Neural cell (in vitro differentiated cells): ENCODE results near the gene NLRP12. TPM values are rescaled to one million over a fixed set of nuclear protein-coding genes. Genes with fewer than 3 reads are reported as not detected.
"Not testable (repeated sequence)": the region's sequence is repeated elsewhere in the genome, so short reads cannot be mapped to it uniquely, and the experiment has no call there.

Experiments
- H2AFZ ChIP-seq: fragments of 200-600, 300-800 bp; sonication (generic), shearing (Covaris generic); 2 replicates; pipeline ENCODE4 v1.6.0; 2014; ENCODE audit warnings: low read depth, mild to moderate bottlenecking, antibody characterized with exemption, low read length, moderate library complexity
- H3F3A ChIP-seq: fragments of 200-600 bp; shearing (Covaris generic); 2 replicates; pipeline ENCODE4 v1.6.1; 2016; ENCODE audit warnings: mild to moderate bottlenecking, moderate library complexity, mixed read lengths, antibody characterized with exemption, low read length; ENCODE audit not compliant: insufficient read depth, poor library complexity, severe bottlenecking
- H3K27ac ChIP-seq: fragments of 200-600, 300-800 bp; sonication (generic), shearing (Covaris generic); 2 replicates; pipeline ENCODE4 v1.5.1; 2014; ENCODE audit warnings: mild to moderate bottlenecking, low read length, moderate library complexity
- H3K27me3 ChIP-seq: fragments of 300-800, 200-600 bp; sonication (generic), shearing (Covaris generic); 2 replicates; pipeline ENCODE4 v1.6.0; 2014; ENCODE audit warnings: mild to moderate bottlenecking, low read depth, low read length, moderate library complexity; ENCODE audit not compliant: insufficient read depth
- H3K36me3 ChIP-seq: fragments of 300-800, 200-600 bp; sonication (generic), shearing (Covaris generic); 2 replicates; pipeline ENCODE4 v1.5.1; 2014; ENCODE audit warnings: mild to moderate bottlenecking, antibody characterized with exemption, low read length, moderate library complexity; ENCODE audit not compliant: insufficient read depth
- H3K4me2 ChIP-seq: fragments of 300-800, 200-600 bp; sonication (generic), shearing (Covaris generic); 2 replicates; pipeline ENCODE4 v1.6.0; 2014; ENCODE audit warnings: mild to moderate bottlenecking, low read length
- H3K4me3 ChIP-seq: fragments of 300-800, 200-600 bp; sonication (generic), shearing (Covaris generic); 2 replicates; pipeline ENCODE4 v1.5.1; 2014; ENCODE audit warnings: mild to moderate bottlenecking, low read length, moderate library complexity
- H3K79me2 ChIP-seq: fragments of 200-600 bp; shearing (Covaris generic); replicated peaks from 2 replicates; pipeline ENCODE4 v1.6.0; 2014; ENCODE audit warnings: mild to moderate bottlenecking, low read length, moderate library complexity; ENCODE audit not compliant: insufficient read depth
- H3K9ac ChIP-seq: fragments of 300-800, 200-600 bp; sonication (generic), shearing (Covaris generic); 2 replicates; pipeline ENCODE4 v1.6.1; 2016; ENCODE audit warnings: mild to moderate bottlenecking, low read length, mixed read lengths
- H3K9me2 ChIP-seq: fragments of 200-600 bp; shearing (Covaris generic); 2 replicates; pipeline ENCODE4 v1.6.1; 2016; ENCODE audit warnings: mild to moderate bottlenecking, low read length, mixed read lengths; ENCODE audit not compliant: insufficient read depth
- H3K9me3 ChIP-seq: fragments of 200-600, 300-800 bp; sonication (generic), shearing (Covaris generic); 2 replicates; pipeline ENCODE4 v1.6.1; 2016; ENCODE audit warnings: mild to moderate bottlenecking, mixed run types, low read length, moderate library complexity, mixed read lengths
- H4K20me1 ChIP-seq: fragments of 200-600 bp; shearing (Covaris generic); 2 replicates; pipeline ENCODE4 v1.6.1; 2016; ENCODE audit warnings: mild to moderate bottlenecking, mixed run types; ENCODE audit not compliant: insufficient read depth
- EP300 ChIP-seq: fragments of 450-650 bp; conservative IDR thresholded peaks from 2 replicates; pipeline ENCODE4 v1.6.1; 2014; ENCODE audit warnings: antibody characterized with exemption, mild to moderate bottlenecking, moderate library complexity; ENCODE audit not compliant: poor library complexity, severe bottlenecking
- EZH2 ChIP-seq: fragments of 200-600, 300-800 bp; shearing (Covaris generic), sonication (generic); IDR thresholded peaks from 2 replicates; pipeline ENCODE4 v1.6.1; 2014; ENCODE audit warnings: antibody characterized with exemption, low read length, borderline replicate concordance, mild to moderate bottlenecking; ENCODE audit not compliant: insufficient read depth, poor library complexity, severe bottlenecking
- MXI1 ChIP-seq: fragments of 450-650 bp; conservative IDR thresholded peaks from 2 replicates; pipeline ENCODE4 v1.6.1; 2014; ENCODE audit warnings: antibody characterized with exemption, mild to moderate bottlenecking; ENCODE audit not compliant: poor library complexity, severe bottlenecking
- POLR2AphosphoS5 ChIP-seq: IDR thresholded peaks from 2 replicates; pipeline ENCODE4 v1.6.1; 2012
- RAD21 ChIP-seq: fragments of 450-650 bp; conservative IDR thresholded peaks from 2 replicates; pipeline ENCODE4 v1.6.1; 2014; ENCODE audit warnings: antibody characterized with exemption, mild to moderate bottlenecking, moderate library complexity
- REST ChIP-seq: IDR thresholded peaks from 2 replicates; pipeline ENCODE4 v1.6.1; 2012; ENCODE audit warnings: borderline replicate concordance
- SMC3 ChIP-seq: fragments of 450-650 bp; conservative IDR thresholded peaks from 2 replicates; pipeline ENCODE4 v1.6.1; 2014; ENCODE audit warnings: antibody characterized with exemption, mild to moderate bottlenecking, moderate library complexity; ENCODE audit not compliant: poor library complexity
- TAF1 ChIP-seq: IDR thresholded peaks from 2 replicates; pipeline ENCODE4 v1.6.1; 2012; ENCODE audit warnings: low read depth
- polyA plus RNA-seq: library from polyadenylated mRNA; depleted of rRNA; stranded (reverse); fragments of >200 nt; gene quantifications from 2 replicates; pipeline ENCODE4 v1.2.3, GENCODE V29; 2014
- TF ChIP-seq, protein P1 (sequence below): fragments of 450-650 bp; IDR thresholded peaks from 2 replicates; pipeline ENCODE4 v1.5.1; 2014; ENCODE audit warnings: antibody characterized with exemption, mild to moderate bottlenecking, moderate library complexity; ENCODE audit not compliant: poor library complexity, severe bottlenecking

Gene NLRP12
- polyA plus RNA-seq, 1 donor from 2014 or later = not detected

GRCh38 chr19:53775524-53775923 is 48.6 kb downstream of the NLRP12 start:
- no peak overlapping the region for H3K27ac ChIP-seq
- H3K4me2 ChIP-seq = no peak overlapping the region
- no peaks in the 10 kb centered on the region for H3K9me3 ChIP-seq
- no peak overlapping the region for H3K4me3 ChIP-seq
- H3K9ac ChIP-seq = no peak overlapping the region
- no peaks in the 10 kb centered on the region for H3K9me2 ChIP-seq
- H4K20me1 ChIP-seq = no peaks in the 10 kb centered on the region
- no peaks in the 10 kb centered on the region for H3K79me2 ChIP-seq
- H3F3A ChIP-seq = no peaks in the 10 kb centered on the region
- H2AFZ ChIP-seq = no peak overlapping the region
- no peaks in the 10 kb centered on the region for H3K36me3 ChIP-seq
- no peak for TF ChIP-seq RAD21
- TF ChIP-seq SMC3 = no peak
- TF ChIP-seq EP300 = no peak
- TF ChIP-seq POLR2AphosphoS5 = no peak
- TF ChIP-seq TAF1 = no peak
- H3K27me3 ChIP-seq = no peaks in the 10 kb centered on the region

GRCh38 chr19:53774491-53774890 is 49.6 kb downstream of the NLRP12 start:
- H4K20me1 ChIP-seq, H3F3A ChIP-seq, H3K36me3 ChIP-seq, H3K4me2 ChIP-seq, H3K9me3 ChIP-seq, H3K79me2 ChIP-seq, H2AFZ ChIP-seq, H3K27ac ChIP-seq, H3K9me2 ChIP-seq, H3K27me3 ChIP-seq, H3K4me3 ChIP-seq, H3K9ac ChIP-seq: not testable (repeated sequence)

DNA sequence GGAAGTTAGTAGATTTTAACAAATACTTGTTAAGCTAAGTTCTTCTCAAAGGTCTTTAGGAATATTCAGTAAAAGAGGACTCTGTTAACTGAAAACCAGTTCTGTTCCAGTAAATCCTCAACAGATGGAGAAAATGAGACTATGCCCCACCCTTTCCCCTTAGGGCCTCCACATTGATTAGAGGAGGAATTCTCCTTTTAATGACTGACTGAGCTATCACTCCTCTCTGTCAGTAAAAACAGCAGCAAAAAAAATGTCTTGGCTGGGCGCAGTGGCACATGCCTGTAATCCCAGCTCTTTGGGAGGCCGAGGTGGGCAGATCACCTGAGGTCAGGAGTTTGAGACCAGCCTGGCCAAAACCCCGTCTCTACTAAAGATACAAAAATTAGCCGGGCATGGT is 50.1 kb downstream of the NLRP12 start:
- Histone ChIP-seq H3K9ac (no peak overlapping the region), H3K27me3 (no peaks in the 10 kb centered on the region), H3K4me2 (no peak overlapping the region), H3K9me2 (no peaks in the 10 kb centered on the region), H4K20me1 (no peaks in the 10 kb centered on the region), H2AFZ (no peak overlapping the region), H3K36me3 (no peaks in the 10 kb centered on the region), H3K9me3 (no peaks in the 10 kb centered on the region), H3K4me3 (no peak overlapping the region), H3F3A (no peaks in the 10 kb centered on the region), H3K79me2 (no peaks in the 10 kb centered on the region), H3K27ac (no peak overlapping the region)
- no peak for TF ChIP-seq EZH2
- TF ChIP-seq TAF1 = no peak
- no peak for TF ChIP-seq EP300
- no peak for TF ChIP-seq RAD21
- TF ChIP-seq POLR2AphosphoS5 = no peak
- TF ChIP-seq, protein P1, sequence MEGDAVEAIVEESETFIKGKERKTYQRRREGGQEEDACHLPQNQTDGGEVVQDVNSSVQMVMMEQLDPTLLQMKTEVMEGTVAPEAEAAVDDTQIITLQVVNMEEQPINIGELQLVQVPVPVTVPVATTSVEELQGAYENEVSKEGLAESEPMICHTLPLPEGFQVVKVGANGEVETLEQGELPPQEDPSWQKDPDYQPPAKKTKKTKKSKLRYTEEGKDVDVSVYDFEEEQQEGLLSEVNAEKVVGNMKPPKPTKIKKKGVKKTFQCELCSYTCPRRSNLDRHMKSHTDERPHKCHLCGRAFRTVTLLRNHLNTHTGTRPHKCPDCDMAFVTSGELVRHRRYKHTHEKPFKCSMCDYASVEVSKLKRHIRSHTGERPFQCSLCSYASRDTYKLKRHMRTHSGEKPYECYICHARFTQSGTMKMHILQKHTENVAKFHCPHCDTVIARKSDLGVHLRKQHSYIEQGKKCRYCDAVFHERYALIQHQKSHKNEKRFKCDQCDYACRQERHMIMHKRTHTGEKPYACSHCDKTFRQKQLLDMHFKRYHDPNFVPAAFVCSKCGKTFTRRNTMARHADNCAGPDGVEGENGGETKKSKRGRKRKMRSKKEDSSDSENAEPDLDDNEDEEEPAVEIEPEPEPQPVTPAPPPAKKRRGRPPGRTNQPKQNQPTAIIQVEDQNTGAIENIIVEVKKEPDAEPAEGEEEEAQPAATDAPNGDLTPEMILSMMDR = no peak
- TF ChIP-seq SMC3 = no peak
- TF ChIP-seq REST = no peak
- TF ChIP-seq MXI1 = no peak
